T1000 (cell line): Measurements from ENCODE around the gene FCGR1A.
"Not testable (repeated sequence)": the region's sequence is repeated elsewhere in the genome, so short reads cannot be mapped to it uniquely, and the experiment has no call there.

Experiments
- DNase-seq: peaks from one replicate; lab custom pipeline; 2025; ENCODE audit warnings: mixed read lengths; lab: John Stamatoyannopoulos, UW

FCGR1A gene

GRCh38 chr1:149832316-149833126, 50.0 kb downstream of the FCGR1A start:
- not testable (repeated sequence) for DNase-seq

GRCh38 chr1:149833144-149833543, 50.6 kb downstream of the FCGR1A start:
- not testable (repeated sequence) for DNase-seq

GRCh38 chr1:149841149-149841548, 58.7 kb downstream of the FCGR1A start:
- DNase-seq, result not testable (repeated sequence)
